ACC112 (cell line): Measurements from ENCODE around the gene IL22RA2.
"Not testable (repeated sequence)": the region's sequence is repeated elsewhere in the genome, so short reads cannot be mapped to it uniquely, and the experiment has no call there.

Experiments used
- H2AFZ ChIP-seq: fragments of 200-600 bp; sonication (generic); one replicate; pipeline ENCODE4 v1.6.0; 2017; ENCODE audit warnings: antibody characterized with exemption, low read length; ENCODE audit not compliant: unreplicated experiment
- H3K27ac ChIP-seq: fragments of 200-600 bp; sonication (generic); 2 replicates; pipeline ENCODE4 v1.5.1; 2014; ENCODE audit warnings: low read depth, mild to moderate bottlenecking, antibody characterized with exemption, low read length, moderate library complexity
- H3K27me3 ChIP-seq: fragments of 200-600 bp; sonication (generic); 2 replicates; pipeline ENCODE4 v1.6.1; 2014; ENCODE audit warnings: mild to moderate bottlenecking, antibody characterized with exemption, low read length, moderate library complexity, mixed read lengths; ENCODE audit not compliant: insufficient read depth
- H3K36me3 ChIP-seq: fragments of 200-600 bp; sonication (generic); 2 replicates; pipeline ENCODE4 v1.6.1; 2016; ENCODE audit warnings: mild to moderate bottlenecking, antibody characterized with exemption, low read length, moderate library complexity, mixed read lengths; ENCODE audit not compliant: insufficient read depth
- H3K4me1 ChIP-seq: fragments of 200-600 bp; sonication (generic); one replicate; pipeline ENCODE4 v1.6.1; 2016; ENCODE audit warnings: low read length, mixed read lengths; ENCODE audit not compliant: insufficient read depth, unreplicated experiment, control insufficient read depth
- H3K4me3 ChIP-seq: fragments of 200-600 bp; sonication (generic); 2 replicates; pipeline ENCODE4 v1.5.1; 2014; ENCODE audit warnings: mild to moderate bottlenecking, low read depth, low read length
- H3K79me2 ChIP-seq: fragments of 200-600 bp; sonication (generic); one replicate; pipeline ENCODE4 v1.6.0; 2016; ENCODE audit warnings: low read length; ENCODE audit not compliant: control insufficient read depth, unreplicated experiment, insufficient read depth

Gene IL22RA2

GRCh38 chr6:137107047-137107766 is 66.2 kb downstream of the IL22RA2 start:
- not testable (repeated sequence) for H3K79me2 ChIP-seq, H3K4me1 ChIP-seq, H3K36me3 ChIP-seq, H3K4me3 ChIP-seq, H2AFZ ChIP-seq, H3K27me3 ChIP-seq, H3K27ac ChIP-seq

GRCh38 chr6:137106183-137106582 is 67.3 kb downstream of the IL22RA2 start:
- H2AFZ ChIP-seq, result no peak overlapping the region
- no peak overlapping the region for H3K27ac ChIP-seq
- no peaks in the 10 kb centered on the region for H3K27me3 ChIP-seq
- H3K79me2 ChIP-seq, result no peaks in the 10 kb centered on the region
- H3K4me1 ChIP-seq, result peaks cover under 1% of the 10 kb centered on the region
- H3K36me3 ChIP-seq, result no peaks in the 10 kb centered on the region
- no peak overlapping the region for H3K4me3 ChIP-seq

- H3K36me3 ChIP-seq, result no peaks in the 10 kb centered on the region
- no peaks in the 10 kb centered on the region for H3K4me1 ChIP-seq
- H3K27ac ChIP-seq, result no peak overlapping the region
- H2AFZ ChIP-seq, result no peak overlapping the region
- no peaks in the 10 kb centered on the region for H3K27me3 ChIP-seq
- no peak overlapping the region for H3K4me3 ChIP-seq
- no peaks in the 10 kb centered on the region for H3K79me2 ChIP-seq
These were observed 68.1 kb downstream of the IL22RA2 start for GRCh38 chr6:137105375-137105774.

GRCh38 chr6:137104926-137105325 is 68.5 kb downstream of the IL22RA2 start:
- H3K27me3 ChIP-seq, result no peaks in the 10 kb centered on the region
- no peaks in the 10 kb centered on the region for H3K36me3 ChIP-seq
- H3K4me3 ChIP-seq, result no peak overlapping the region
- H3K4me1 ChIP-seq, result no peaks in the 10 kb centered on the region
- no peaks in the 10 kb centered on the region for H3K79me2 ChIP-seq
- no peak overlapping the region for H3K27ac ChIP-seq
- H2AFZ ChIP-seq, result no peak overlapping the region

- Histone ChIP-seq H3K4me1 (no peaks in the 10 kb centered on the region), H2AFZ (no peak overlapping the region), H3K27ac (no peak overlapping the region), H3K4me3 (no peak overlapping the region), H3K27me3 (no peaks in the 10 kb centered on the region), H3K36me3 (no peaks in the 10 kb centered on the region), H3K79me2 (no peaks in the 10 kb centered on the region)
These were observed 70.5 kb downstream of the IL22RA2 start for GRCh38 chr6:137102851-137103492.

- H3K4me1 ChIP-seq, result no peaks in the 10 kb centered on the region
- no peaks in the 10 kb centered on the region for H3K79me2 ChIP-seq
- no peak overlapping the region for H3K4me3 ChIP-seq
- no peaks in the 10 kb centered on the region for H3K27me3 ChIP-seq
- H3K36me3 ChIP-seq, result no peaks in the 10 kb centered on the region
- no peak overlapping the region for H2AFZ ChIP-seq
- no peak overlapping the region for H3K27ac ChIP-seq
These were observed 71.2 kb downstream of the IL22RA2 start for GRCh38 chr6:137102050-137102848.

- no peaks in the 10 kb centered on the region for H3K4me1 ChIP-seq
- no peaks in the 10 kb centered on the region for H3K27me3 ChIP-seq
- no peaks in the 10 kb centered on the region for H3K79me2 ChIP-seq
- no peak overlapping the region for H3K4me3 ChIP-seq
- no peak overlapping the region for H3K27ac ChIP-seq
- no peaks in the 10 kb centered on the region for H3K36me3 ChIP-seq
- no peak overlapping the region for H2AFZ ChIP-seq
These were observed 73.6 kb downstream of the IL22RA2 start for GRCh38 chr6:137099689-137100403.

- no peaks in the 10 kb centered on the region for H3K27me3 ChIP-seq
- H3K4me3 ChIP-seq, result no peak overlapping the region
- H3K79me2 ChIP-seq, result no peaks in the 10 kb centered on the region
- H2AFZ ChIP-seq, result no peak overlapping the region
- peaks cover 7% of the 10 kb centered on the region for H3K4me1 ChIP-seq
- no peaks in the 10 kb centered on the region for H3K36me3 ChIP-seq
- no peak overlapping the region for H3K27ac ChIP-seq
These were observed 75.9 kb downstream of the IL22RA2 start for GRCh38 chr6:137097526-137097925.

- Histone ChIP-seq H3K4me1 (peaks cover 7% of the 10 kb centered on the region), H3K4me3 (no peak overlapping the region), H3K27ac (no peak overlapping the region), H3K27me3 (no peaks in the 10 kb centered on the region), H2AFZ (no peak overlapping the region), H3K36me3 (no peaks in the 10 kb centered on the region), H3K79me2 (no peaks in the 10 kb centered on the region)
These were observed 76.4 kb downstream of the IL22RA2 start for GRCh38 chr6:137097057-137097456.

GRCh38 chr6:137095651-137096238 is 77.7 kb downstream of the IL22RA2 start:
- Histone ChIP-seq H3K4me1 (peaks cover 7% of the 10 kb centered on the region), H3K27ac (no peak overlapping the region), H3K36me3 (no peaks in the 10 kb centered on the region), H3K27me3 (no peaks in the 10 kb centered on the region), H3K4me3 (no peak overlapping the region), H2AFZ (no peak overlapping the region), H3K79me2 (no peaks in the 10 kb centered on the region)
